HCT116 (cell line): ENCODE results near the gene RNU1-2. TPM values are rescaled to one million over a fixed set of nuclear protein-coding genes. Genes with fewer than 3 reads are reported as not detected.
"Not testable (repeated sequence)": the region's sequence is repeated elsewhere in the genome, so short reads cannot be mapped to it uniquely, and the experiment has no call there.

Experiments used
- ATAC-seq: fragments of 200-7000 bp; cut with Tn5 transposase; 2 replicates; pipeline ENCODE4 v1.9.1; 2020; ENCODE audit warnings: mild to moderate bottlenecking, moderate library complexity
- BruUV-seq: library from RNA; stranded (reverse); fragments of 400-500 nt; replicated peaks from 2 replicates; lab custom pipeline; 2021; lab: Mats Ljungman, UMichigan
- CTCF ChIA-PET: fragments of 300-600 bp; sonication (Branson Sonifier 250); formaldehyde crosslinking; loops from one replicate; lab custom pipeline; 2021; ENCODE audit warnings: antibody characterized with exemption; lab: Charles Lee
- POLR2A ChIA-PET: fragments of 300-600, 350-600 bp; sonication (Branson Sonifier 250); formaldehyde crosslinking; loops from one replicate; lab custom pipeline; 2021; ENCODE audit warnings: antibody characterized with exemption; lab: Charles Lee
- RAD21 ChIA-PET, 2 experiments: fragments of 300-600 bp; sonication (Branson Sonifier 250); formaldehyde crosslinking; loops; one replicate each; lab custom pipeline; 2023; ENCODE audit warnings: low total read pairs in 2 of 2; ENCODE audit not compliant: uncharacterized antibody in 2 of 2, unreplicated experiment in 2 of 2, low non-redundant PET in 1 of 2; lab: Charles Lee
- DNase-seq: peaks from one replicate; pipeline ENCODE4 v3.0.0-alpha.2; 2010; ENCODE audit warnings: low read depth, low spot score
- H2AFZ ChIP-seq: fragments of 200-600 bp; shearing (Covaris generic), sonication (generic); 2 replicates; pipeline ENCODE4 v1.6.1; 2017; ENCODE audit warnings: low read depth, mixed run types, mixed read lengths, antibody characterized with exemption, low read length; ENCODE audit not compliant: poor library complexity, severe bottlenecking
- H3K27ac ChIP-seq: 2 replicates; pipeline ENCODE4 v1.5.1; 2012; ENCODE audit warnings: low read depth, low read length
- H3K27me3 ChIP-seq: fragments of 200-600 bp; sonication (generic); 2 replicates; pipeline ENCODE4 v1.6.1; 2016; ENCODE audit warnings: mixed run types, low read length, mixed read lengths; ENCODE audit not compliant: insufficient read depth
- H3K36me3 ChIP-seq, 2 experiments: fragments of 200-500 bp in 1 of 2; fragments of 200-600 bp in 1 of 2; sonication (Bioruptor generic) in 1 of 2; sonication (generic) in 1 of 2; 2 replicates each; pipeline versions ENCODE4 v1.5.1 to v1.6.1; 2014 to 2016; ENCODE audit warnings: low read length in 2 of 2, inconsistent platforms in 1 of 2, mixed read lengths in 1 of 2, mixed run types in 1 of 2; ENCODE audit not compliant: insufficient read depth in 2 of 2, control insufficient read depth in 1 of 2
- H3K4me1 ChIP-seq, 2 experiments: fragments of 200-600 bp in 1 of 2; sonication (generic) in 1 of 2; 2 replicates each; pipeline versions ENCODE4 v1.5.1 to v1.6.1; 2012 to 2017; ENCODE audit warnings: low read length in 2 of 2, inconsistent platforms in 1 of 2, mild to moderate bottlenecking in 1 of 2, mixed read lengths in 1 of 2, mixed run types in 1 of 2, moderate library complexity in 1 of 2; ENCODE audit not compliant: insufficient read depth in 2 of 2, control insufficient read depth in 1 of 2
- H3K4me2 ChIP-seq: fragments of 200-600 bp; sonication (generic); 2 replicates; pipeline ENCODE4 v1.6.1; 2017; ENCODE audit warnings: mixed run types, low read length, mixed read lengths
- H3K4me3 ChIP-seq, 2 experiments: fragments of 200-600 bp in 1 of 2; sonication (generic) in 1 of 2; replicated peaks in 1 of 2; 2 replicates each; pipeline ENCODE4 v1.5.1; 2011 to 2016; ENCODE audit warnings: low read length in 2 of 2, control low read depth in 1 of 2, low read depth in 1 of 2, mild to moderate bottlenecking in 1 of 2, mixed read lengths in 1 of 2, mixed run types in 1 of 2
- H3K79me2 ChIP-seq: fragments of 200-600 bp; sonication (generic); 2 replicates; pipeline ENCODE4 v1.6.1; 2017; ENCODE audit warnings: mild to moderate bottlenecking, mixed run types, low read length, moderate library complexity, mixed read lengths; ENCODE audit not compliant: insufficient read depth
- H3K9ac ChIP-seq: fragments of 200-600 bp; sonication (generic); 2 replicates; pipeline ENCODE4 v1.6.1; 2016; ENCODE audit warnings: low read length, mixed read lengths
- H3K9me2 ChIP-seq: fragments of 200-600 bp; sonication (generic), shearing (Covaris generic); 2 replicates; pipeline ENCODE4 v1.6.1; 2017; ENCODE audit warnings: mixed run types, mild to moderate bottlenecking, moderate library complexity; ENCODE audit not compliant: insufficient read depth
- H3K9me3 ChIP-seq, 2 experiments: fragments of 200-500 bp in 1 of 2; fragments of 200-600 bp in 1 of 2; sonication (Bioruptor generic) in 1 of 2; sonication (generic) in 1 of 2; 2 replicates each; pipeline ENCODE4 v1.6.1; 2014 to 2017; ENCODE audit warnings: low read length in 2 of 2, mixed read lengths in 2 of 2, inconsistent platforms in 1 of 2, low read depth in 1 of 2, mild to moderate bottlenecking in 1 of 2, mixed run types in 1 of 2, moderate library complexity in 1 of 2; ENCODE audit not compliant: control insufficient read depth in 1 of 2, insufficient read depth in 1 of 2
- H4K20me1 ChIP-seq: fragments of 200-600 bp; sonication (generic), shearing (Covaris generic); 2 replicates; pipeline ENCODE4 v1.6.1; 2017; ENCODE audit warnings: mixed run types, mild to moderate bottlenecking, moderate library complexity; ENCODE audit not compliant: insufficient read depth
- intact Hi-C: fragments of 100-400 bp; cut with micrococcal nuclease; formaldehyde crosslinking; loops from 2 replicates; pipeline ENCODE4 v1.10.0; 2022
- total RNA-seq: library from RNA; stranded (reverse); gene quantifications from one replicate; pipeline ENCODE4 v1.2.1, GENCODE V29; 2021; ENCODE audit not compliant: unreplicated experiment

RNU1-2 gene
- total RNA-seq, 1 experiment from 2014 or later: 1,685 TPM

DNA sequence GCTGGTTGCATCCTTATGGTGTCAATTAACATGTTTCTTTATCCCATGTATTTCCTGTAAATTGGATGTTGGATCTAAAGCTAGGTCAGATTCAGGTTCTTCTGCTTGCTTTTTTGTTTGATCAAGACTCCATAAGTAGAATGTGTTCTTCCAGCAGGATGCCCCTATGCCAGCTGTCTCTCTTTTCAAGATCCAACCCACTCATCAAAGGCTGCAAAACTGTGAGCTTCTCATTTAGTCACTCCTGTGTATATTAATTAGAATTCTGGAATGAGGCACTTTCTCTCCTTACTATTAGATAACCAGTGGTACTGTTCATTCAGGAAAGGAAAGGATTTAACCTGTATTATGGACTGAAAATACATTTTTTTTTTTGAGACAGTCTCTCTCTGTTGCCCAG lies 38.2 kb downstream of the RNU1-2 start:
- H3K9me3 ChIP-seq, H3K4me3 ChIP-seq, H3K9ac ChIP-seq, H4K20me1 ChIP-seq, H3K79me2 ChIP-seq, H3K4me2 ChIP-seq, H3K9me2 ChIP-seq, RAD21 ChIA-PET, DNase-seq, H3K27ac ChIP-seq, H3K36me3 ChIP-seq, H3K4me1 ChIP-seq, intact Hi-C loops, BruUV-seq, H2AFZ ChIP-seq, H3K27me3 ChIP-seq, ATAC-seq: not testable (repeated sequence)
- ChIA-PET CTCF (interaction anchor here (1.3 kb wide), 1 partner anchor 313 kb away, joined by 3 read pairs; no protein-coding TSS in a partner anchor), POLR2A (interaction anchor here (1.1 to 1.2 kb wide), 2 partner anchors 18 to 28 kb away, joined by 3 to 5 read pairs; no protein-coding TSS in a partner anchor)

DNA sequence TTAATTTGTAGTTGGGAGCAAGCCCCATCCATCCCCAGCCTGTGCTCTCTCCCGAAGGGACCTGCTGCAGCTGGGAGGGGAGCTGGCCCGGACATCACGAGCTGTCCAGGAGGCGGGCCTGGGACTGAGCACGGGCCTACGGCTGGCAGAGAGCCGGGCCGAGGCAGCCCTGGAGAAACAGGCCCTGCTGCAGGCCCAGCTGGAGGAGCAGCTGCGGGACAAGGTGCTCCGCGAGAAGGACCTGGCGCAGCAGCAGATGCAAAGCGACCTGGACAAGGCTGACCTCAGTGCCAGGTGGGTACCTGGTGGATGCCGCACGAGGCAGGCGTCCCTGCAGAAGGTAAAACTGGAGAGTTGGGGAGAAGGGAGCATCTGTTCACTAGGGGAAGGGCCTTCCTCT lies 40.8 kb downstream of the RNU1-2 start:
- DNase-seq, RAD21 ChIA-PET, intact Hi-C loops, H3K4me1 ChIP-seq, H3K27me3 ChIP-seq, BruUV-seq, H2AFZ ChIP-seq, H3K9ac ChIP-seq, H3K27ac ChIP-seq, H4K20me1 ChIP-seq, H3K9me2 ChIP-seq, H3K79me2 ChIP-seq, ATAC-seq, POLR2A ChIA-PET, H3K4me3 ChIP-seq, H3K36me3 ChIP-seq, H3K9me3 ChIP-seq, H3K4me2 ChIP-seq: not testable (repeated sequence)
- CTCF ChIA-PET: interaction anchor here (1.5 kb wide), 1 partner anchor 11 kb away, joined by 3 read pairs; no protein-coding TSS in a partner anchor
